Posterior cingulate gyrus (tissue), 11 donors: ENCODE results near the gene NEURL3.
"Not testable (repeated sequence)": the region's sequence is repeated elsewhere in the genome, so short reads cannot be mapped to it uniquely, and the experiment has no call there.

Experiments used
- DNase-seq, 10 donors: peaks; one replicate each; pipeline versions ENCODE4 v3.0.0 to v3.0.0-alpha.2; 2020 to 2021; ENCODE audit warnings: mixed read lengths in 3 of 10
- intact Hi-C: fragments of 100-400 bp; cut with DNase I; formaldehyde crosslinking; loops from one replicate; pipeline ENCODE4 v1.15.1; 2023

Gene NEURL3

GRCh38 chr2:96494188-96494587, 11.0 kb downstream of the NEURL3 start:
- intact Hi-C loops, result no loop called here
- no peak for DNase-seq

GRCh38 chr2:96493072-96493471, 12.1 kb downstream of the NEURL3 start:
- intact Hi-C loops, result no loop called here
- no peak for DNase-seq

- intact Hi-C loops, result no loop called here
- peak in 1 of 10 donors; percentile 26 for DNase-seq
These were observed 13.2 kb downstream of the NEURL3 start for GRCh38 chr2:96491860-96492497.

- DNase-seq, result no peak
- intact Hi-C loops, result no loop called here
These were observed 15.5 kb downstream of the NEURL3 start for GRCh38 chr2:96489663-96490062.

GRCh38 chr2:96489261-96489660, 15.9 kb downstream of the NEURL3 start:
- intact Hi-C loops, result no loop called here
- no peak for DNase-seq

GRCh38 chr2:96486696-96487095, 18.5 kb downstream of the NEURL3 start:
- intact Hi-C loops, result no loop called here

GRCh38 chr2:96485751-96486651, 19.2 kb downstream of the NEURL3 start:
- intact Hi-C loops, result no loop called here
- peak in 2 of 10 donors; percentile 40 to 43 for DNase-seq

More at GRCh38 chr2:96486696-96487095, 18.5 kb downstream of the NEURL3 start:
- no peak for DNase-seq

- intact Hi-C loops, result no loop called here
- no peak for DNase-seq
These were observed 19.8 kb downstream of the NEURL3 start for GRCh38 chr2:96485350-96485749.

GRCh38 chr2:96484091-96484490, 21.1 kb downstream of the NEURL3 start:
- DNase-seq, result no peak
- intact Hi-C loops, result no loop called here

- intact Hi-C loops, result no loop called here
- no peak for DNase-seq
These were observed 27.7 kb downstream of the NEURL3 start for GRCh38 chr2:96477458-96477857.

- intact Hi-C loops, result loop anchor here (5.0 kb wide), 1 partner anchor 64 kb away; no protein-coding TSS in a partner anchor
- no peak for DNase-seq
These were observed 33.4 kb downstream of the NEURL3 start for GRCh38 chr2:96471772-96472171.

- peak in 8 of 10 donors; percentile 33 to 92 (median 56) for DNase-seq
- intact Hi-C loops, result loop anchor here (5.0 kb wide), 1 partner anchor 63 kb away; no protein-coding TSS in a partner anchor
These were observed 34.5 kb downstream of the NEURL3 start for GRCh38 chr2:96470636-96471035.

- DNase-seq, result peak in 2 of 10 donors; percentile 24 to 55
- intact Hi-C loops, result loop anchor here (5.0 kb wide), 1 partner anchor 63 kb away; no protein-coding TSS in a partner anchor
These were observed 35.0 kb downstream of the NEURL3 start for GRCh38 chr2:96470109-96470508.

- intact Hi-C loops, result no loop called here
- peak in 1 of 10 donors; percentile 35 for DNase-seq
These were observed 36.3 kb downstream of the NEURL3 start for GRCh38 chr2:96468904-96469303.

- intact Hi-C loops, result no loop called here
- DNase-seq, result no peak
These were observed 40.5 kb downstream of the NEURL3 start for GRCh38 chr2:96464651-96465050.

GRCh38 chr2:96464061-96464460, 41.1 kb downstream of the NEURL3 start:
- intact Hi-C loops, result no loop called here
- no peak for DNase-seq

- intact Hi-C loops, result no loop called here
- no peak for DNase-seq
These were observed 42.0 kb downstream of the NEURL3 start for GRCh38 chr2:96463119-96463518.

GRCh38 chr2:96461616-96462015, 43.5 kb downstream of the NEURL3 start:
- DNase-seq, intact Hi-C loops: not testable (repeated sequence)

- intact Hi-C loops, result no loop called here
- DNase-seq, result no peak
These were observed 53.1 kb downstream of the NEURL3 start for GRCh38 chr2:96452053-96452452.

GRCh38 chr2:96449637-96450036, 55.5 kb downstream of the NEURL3 start:
- no peak for DNase-seq
- intact Hi-C loops, result no loop called here

GRCh38 chr2:96449174-96449573, 56.0 kb downstream of the NEURL3 start:
- DNase-seq, result no peak

GRCh38 chr2:96447726-96448125, 57.4 kb downstream of the NEURL3 start:
- intact Hi-C loops, result no loop called here
- no peak for DNase-seq

More at GRCh38 chr2:96449174-96449573, 56.0 kb downstream of the NEURL3 start:
- intact Hi-C loops, result no loop called here
